ENCODE measurements around the gene CINP. TPM values are rescaled to one million over a fixed set of nuclear protein-coding genes. Genes with fewer than 3 reads are reported as not detected.

CINP gene
- total and polyA plus RNA-seq, 2 of the 8 experiments (the other 6 are each of a cell fraction or from before 2014, with no cell fraction given): 47.8 to 51.6 TPM

- 0 out of 2 replicates have a peak, but pooled peaks have one; percentile 20 for TF ChIP-seq TEAD4 (IDR thresholded peaks at IDR 0.05; ENCODE audit: low read depth, low read length)
- no peak for TF ChIP-seq KDM5A (IDR thresholded peaks at IDR 0.05; ENCODE audit: low read length)
- no peak for TF ChIP-seq CREB1 (IDR thresholded peaks at IDR 0.05)
- peak; percentile 97 for TF ChIP-seq YY1 (IDR thresholded peaks at IDR 0.05; ENCODE audit: low read depth, low read length)
- TF ChIP-seq GTF2F1 (IDR thresholded peaks at IDR 0.05; ENCODE audit: borderline replicate concordance, low read depth, low read length): no peak
- no peak for TF ChIP-seq POU5F1 (IDR thresholded peaks at IDR 0.05; ENCODE audit: low read depth, low read length)
- no peak for TF ChIP-seq MAX (IDR thresholded peaks at IDR 0.05)
- TF ChIP-seq TAF1 (IDR thresholded peaks at IDR 0.05; ENCODE audit: low read depth, low read length): 0 out of 2 replicates have a peak, but pooled peaks have one; percentile 10
- TF ChIP-seq NANOG (IDR thresholded peaks at IDR 0.05; ENCODE audit: insufficient read depth, low read depth, low read length, poor library complexity, severe bottlenecking): no peak
- TF ChIP-seq EGR1 (IDR thresholded peaks at IDR 0.05; ENCODE audit: borderline replicate concordance, low read depth, low read length): no peak
- TF ChIP-seq SRF (IDR thresholded peaks at IDR 0.05; ENCODE audit: low read depth, low read length): no peak
- TF ChIP-seq FOSL1 (IDR thresholded peaks at IDR 0.05; ENCODE audit: insufficient read depth, low read depth, low read length): no peak
Observed at GRCh38 chr14:102317564-102318248, 45.0 kb downstream of the CINP start (continued).
